NCI-H748 (cell line): ENCODE measurements around the gene MRTFB.
"Not testable (repeated sequence)": the region's sequence is repeated elsewhere in the genome, so short reads cannot be mapped to it uniquely, and the experiment has no call there.

ENCODE experiments used
- DNase-seq: peaks from one replicate; lab custom pipeline; 2025; ENCODE audit not compliant: unreplicated experiment; lab: John Stamatoyannopoulos, UW

MRTFB gene, protein sequence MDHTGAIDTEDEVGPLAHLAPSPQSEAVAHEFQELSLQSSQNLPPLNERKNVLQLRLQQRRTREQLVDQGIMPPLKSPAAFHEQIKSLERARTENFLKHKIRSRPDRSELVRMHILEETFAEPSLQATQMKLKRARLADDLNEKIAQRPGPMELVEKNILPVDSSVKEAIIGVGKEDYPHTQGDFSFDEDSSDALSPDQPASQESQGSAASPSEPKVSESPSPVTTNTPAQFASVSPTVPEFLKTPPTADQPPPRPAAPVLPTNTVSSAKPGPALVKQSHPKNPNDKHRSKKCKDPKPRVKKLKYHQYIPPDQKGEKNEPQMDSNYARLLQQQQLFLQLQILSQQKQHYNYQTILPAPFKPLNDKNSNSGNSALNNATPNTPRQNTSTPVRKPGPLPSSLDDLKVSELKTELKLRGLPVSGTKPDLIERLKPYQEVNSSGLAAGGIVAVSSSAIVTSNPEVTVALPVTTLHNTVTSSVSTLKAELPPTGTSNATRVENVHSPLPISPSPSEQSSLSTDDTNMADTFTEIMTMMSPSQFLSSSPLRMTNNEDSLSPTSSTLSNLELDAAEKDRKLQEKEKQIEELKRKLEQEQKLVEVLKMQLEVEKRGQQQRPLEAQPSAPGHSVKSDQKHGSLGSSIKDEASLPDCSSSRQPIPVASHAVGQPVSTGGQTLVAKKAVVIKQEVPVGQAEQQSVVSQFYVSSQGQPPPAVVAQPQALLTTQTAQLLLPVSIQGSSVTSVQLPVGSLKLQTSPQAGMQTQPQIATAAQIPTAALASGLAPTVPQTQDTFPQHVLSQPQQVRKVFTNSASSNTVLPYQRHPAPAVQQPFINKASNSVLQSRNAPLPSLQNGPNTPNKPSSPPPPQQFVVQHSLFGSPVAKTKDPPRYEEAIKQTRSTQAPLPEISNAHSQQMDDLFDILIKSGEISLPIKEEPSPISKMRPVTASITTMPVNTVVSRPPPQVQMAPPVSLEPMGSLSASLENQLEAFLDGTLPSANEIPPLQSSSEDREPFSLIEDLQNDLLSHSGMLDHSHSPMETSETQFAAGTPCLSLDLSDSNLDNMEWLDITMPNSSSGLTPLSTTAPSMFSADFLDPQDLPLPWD

DNA sequence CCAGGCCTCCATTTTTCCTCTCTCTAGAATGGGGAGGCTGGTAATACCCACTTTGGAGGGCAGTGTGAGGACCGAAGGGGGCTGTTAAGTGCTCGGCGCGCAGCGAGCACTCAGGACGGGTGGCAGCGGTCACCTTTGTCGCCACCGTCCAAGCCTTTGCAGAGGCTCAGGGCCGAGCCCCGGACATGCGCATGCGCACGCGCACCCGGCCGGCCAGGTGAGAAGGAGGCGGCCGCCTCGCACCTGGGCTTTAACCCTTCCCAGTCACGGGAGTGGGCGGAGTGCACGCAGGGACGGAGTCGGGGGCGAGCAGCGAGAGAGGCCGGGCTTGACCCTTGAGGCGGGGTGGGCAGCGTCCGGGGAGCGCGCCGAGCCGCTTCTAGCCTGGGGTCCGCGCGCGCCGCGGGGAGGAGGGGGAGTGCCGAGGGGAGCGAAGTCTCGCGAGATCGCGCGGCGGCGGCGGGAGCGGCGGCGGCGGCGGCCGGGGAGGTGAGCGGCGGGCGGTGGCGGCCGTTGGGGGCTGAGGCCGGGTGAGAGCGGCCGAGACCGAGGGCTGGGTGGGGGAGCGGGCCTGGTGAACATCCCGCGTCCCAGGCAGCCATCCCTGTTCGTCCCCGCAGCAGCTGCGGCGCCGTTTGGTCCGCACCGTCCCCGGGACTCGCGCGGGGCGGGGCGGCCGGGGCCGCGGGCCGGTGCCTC is at the start of gene MRTFB:
Gene MRTFB (plus strand): TSS at position 443 of the 699 bp plus-strand sequence. CDS start 69,288 bp downstream, outside the sequence.
- DNase-seq = peak; percentile 86

DNA sequence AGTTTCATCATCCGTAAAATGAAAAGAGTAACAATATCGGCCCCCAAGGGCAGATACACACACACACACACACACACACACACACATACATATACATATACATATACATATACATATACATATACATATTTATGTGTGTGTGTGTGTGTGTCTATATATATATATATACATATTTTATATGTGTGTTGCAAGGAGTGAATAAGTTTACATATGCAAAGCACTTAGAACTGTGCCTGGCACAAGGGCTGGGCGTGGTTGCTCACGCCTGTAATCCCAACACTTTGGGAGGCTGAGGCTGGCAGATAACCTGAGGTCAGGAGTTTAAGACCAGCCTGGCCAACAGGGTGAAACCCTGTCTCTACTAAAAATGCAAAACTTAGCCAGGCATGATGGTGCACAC is 47.6 kb upstream of the MRTFB start:
- not testable (repeated sequence) for DNase-seq

DNA sequence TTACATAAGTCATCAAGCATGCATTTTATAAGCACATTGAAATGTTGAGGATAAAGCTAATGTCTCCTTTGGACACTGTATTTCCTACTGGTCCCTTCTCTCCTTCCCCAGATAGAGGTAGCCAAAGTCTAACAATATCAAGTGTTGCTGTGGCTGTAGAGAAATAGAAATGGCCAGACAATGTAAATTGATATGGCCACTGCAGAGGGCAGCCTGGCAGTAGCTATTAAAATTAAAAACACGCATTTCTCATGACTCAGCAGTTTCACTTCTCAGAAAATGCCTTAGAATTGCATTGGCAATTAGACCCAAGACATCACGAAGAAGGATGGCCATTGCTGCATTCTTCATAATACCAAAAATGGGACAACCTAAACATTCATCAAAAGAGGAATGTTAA is 46.8 kb upstream of the MRTFB start:
- no peak for DNase-seq

DNA sequence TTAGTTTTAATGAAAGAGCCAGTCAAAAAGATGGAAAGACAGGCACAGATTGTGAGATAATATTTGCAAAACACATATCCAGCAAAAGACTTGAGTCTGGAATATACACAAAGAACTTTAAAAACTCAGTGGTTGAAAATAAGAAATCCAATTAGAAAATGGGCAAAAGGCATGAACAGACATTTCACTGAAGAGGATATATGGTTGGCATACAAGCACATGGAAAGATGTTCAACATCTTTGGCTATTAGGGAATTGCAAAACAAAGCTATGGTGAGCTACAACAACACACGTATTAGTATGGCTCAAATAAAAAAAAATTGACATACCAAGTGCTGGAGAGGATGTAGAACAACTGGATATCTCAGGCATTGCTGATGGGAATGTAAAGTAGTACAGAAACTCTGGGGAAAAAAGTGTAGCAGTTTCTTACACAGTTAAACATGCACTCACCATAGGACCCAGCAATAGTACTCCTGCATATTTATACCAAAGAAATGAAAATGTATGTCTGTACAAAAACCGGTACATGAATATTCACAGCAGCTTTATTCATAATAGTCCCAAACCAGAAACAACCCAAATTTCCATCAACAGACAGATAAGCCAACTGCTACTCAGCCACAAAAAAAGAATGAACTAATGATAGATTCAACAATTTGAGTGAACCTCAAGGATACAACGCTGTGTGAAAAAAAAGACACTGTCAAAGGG is 44.4 kb upstream of the MRTFB start:
- DNase-seq = no peak

DNA sequence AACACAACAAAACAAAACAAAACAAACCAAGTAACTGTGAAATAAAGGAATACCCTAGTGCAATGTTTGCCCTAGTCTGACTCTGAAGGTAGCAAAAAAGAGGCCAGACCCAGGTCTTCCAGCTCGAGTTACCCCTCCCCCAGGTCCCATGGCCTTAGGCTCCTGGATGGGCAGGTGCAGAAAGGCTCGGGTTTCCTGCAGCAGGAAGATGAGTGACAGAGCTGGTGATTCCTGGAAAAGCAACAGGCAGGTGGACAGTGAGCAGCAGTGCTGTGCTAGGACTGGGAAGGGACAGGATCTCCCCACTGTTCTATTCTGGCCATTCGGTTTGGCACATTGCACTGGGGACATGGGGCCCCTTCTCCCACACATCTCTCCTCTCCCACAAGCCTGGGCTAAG is 42.9 kb upstream of the MRTFB start:
- DNase-seq = peak; percentile 57

DNA sequence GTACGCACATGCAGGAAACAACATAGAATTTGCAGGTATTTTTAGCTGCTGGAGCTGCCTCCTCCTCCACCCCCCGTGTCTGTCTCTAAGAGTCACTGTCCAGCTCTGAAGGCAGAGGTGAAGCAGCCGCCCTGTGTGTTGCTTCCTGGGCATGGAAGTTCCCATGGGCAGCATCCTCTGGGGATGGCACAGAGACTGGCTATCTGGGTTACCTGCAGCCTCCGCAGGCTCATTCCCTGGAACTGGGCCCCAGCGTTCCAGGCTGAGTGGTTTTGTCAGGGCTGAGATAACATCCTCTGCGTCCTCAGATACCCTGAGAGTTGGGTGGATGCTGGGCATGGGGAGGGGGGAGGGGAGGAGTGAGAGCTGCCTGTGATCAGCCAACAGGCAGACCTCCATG is 41.5 kb upstream of the MRTFB start:
- no peak for DNase-seq

DNA sequence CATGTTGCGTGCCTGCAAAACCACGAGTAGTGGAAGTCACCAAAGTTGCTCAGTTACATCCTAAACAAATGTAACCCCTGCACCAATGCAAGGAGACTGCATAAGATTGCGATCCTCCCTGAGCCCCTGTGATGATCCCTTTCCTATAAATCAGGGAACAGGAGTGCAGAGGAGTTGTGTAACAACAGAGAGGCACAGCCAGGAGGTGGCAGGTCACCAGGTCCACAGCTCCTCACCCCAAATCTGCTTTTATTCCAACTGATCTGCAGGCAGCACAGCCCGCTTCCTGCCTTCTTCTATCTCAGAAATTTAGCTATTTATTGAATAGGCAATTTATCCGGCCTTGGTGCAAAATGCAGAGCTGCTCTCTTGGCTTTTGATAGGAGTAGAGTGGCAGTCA is 36.0 kb upstream of the MRTFB start:
- no peak for DNase-seq

DNA sequence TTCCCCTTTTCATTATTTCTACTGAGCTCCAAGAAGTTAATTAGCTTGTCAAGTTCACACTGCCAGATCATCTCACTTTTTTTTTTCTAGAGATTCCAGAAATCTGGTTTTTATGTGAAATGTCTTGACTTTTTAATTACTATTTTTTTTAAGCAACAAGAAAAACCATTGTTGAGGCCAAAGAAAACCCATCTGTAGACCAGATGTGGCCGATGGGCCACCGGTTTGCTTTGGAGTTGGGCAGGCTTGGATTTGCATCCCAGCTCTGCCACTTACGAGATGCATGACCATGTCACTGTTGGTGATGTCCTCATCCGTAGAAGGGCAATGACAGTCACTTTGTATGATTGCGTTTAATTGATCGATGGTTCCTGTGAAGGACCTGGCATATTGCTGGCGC is 34.2 kb upstream of the MRTFB start:
- DNase-seq = no peak

DNA sequence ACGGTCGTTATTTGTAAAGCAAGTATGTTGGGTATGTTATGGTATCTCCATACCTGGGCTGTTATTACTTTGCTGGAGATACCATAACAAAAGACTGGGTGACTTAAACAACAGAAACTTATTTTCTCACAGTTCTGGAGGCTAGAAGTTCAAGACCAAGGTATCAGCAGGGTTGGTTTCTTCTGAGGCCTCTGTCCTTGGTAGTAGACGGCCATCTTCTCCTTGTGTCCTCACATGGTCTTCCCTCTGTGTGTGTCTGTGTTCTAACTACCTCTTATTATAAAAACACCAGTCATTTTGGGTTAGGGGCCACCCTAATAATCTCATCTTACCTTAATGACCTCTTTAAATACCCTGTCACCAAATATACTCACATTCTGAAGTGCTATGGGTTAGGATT is 33.2 kb upstream of the MRTFB start:
- no peak for DNase-seq

DNA sequence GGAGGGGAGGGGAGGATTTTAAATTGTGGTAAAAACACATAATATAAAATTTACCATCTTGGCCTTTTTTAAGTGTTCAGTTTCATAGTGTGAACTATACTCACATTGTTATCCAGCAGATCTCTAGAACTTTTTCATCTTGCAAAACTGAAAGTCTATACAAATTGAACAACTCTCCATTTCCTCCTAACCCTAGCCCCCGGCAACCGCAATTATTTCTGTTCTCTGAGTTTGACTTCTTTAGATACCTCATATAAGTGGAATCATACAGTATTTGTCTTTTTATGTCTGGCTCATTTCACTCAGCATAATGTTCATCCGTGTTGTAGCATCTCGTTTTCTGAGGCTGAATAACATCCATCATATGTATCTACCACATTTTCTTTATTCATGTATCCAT is 30.0 kb upstream of the MRTFB start:
- no peak for DNase-seq

DNA sequence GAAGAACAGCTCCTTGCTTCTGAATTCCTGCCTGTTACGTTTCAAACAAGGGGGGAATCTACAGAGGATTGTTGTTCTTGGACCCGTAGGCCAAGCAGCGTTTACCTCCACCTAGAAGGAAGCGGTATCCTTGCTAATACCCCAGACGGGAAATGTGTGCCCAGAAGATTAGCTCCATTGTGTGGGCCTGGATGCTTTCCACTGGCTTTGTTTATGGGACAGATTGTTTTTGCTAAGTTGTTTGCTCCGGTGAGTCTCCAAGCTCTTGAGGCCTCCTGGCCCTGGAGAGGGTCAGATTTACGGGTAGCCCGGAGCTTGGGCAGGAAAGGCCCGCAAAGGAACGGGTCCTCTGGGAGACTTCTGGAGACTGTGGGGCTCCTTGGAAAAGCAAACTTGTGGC is 28.4 kb upstream of the MRTFB start:
- DNase-seq = no peak

DNA sequence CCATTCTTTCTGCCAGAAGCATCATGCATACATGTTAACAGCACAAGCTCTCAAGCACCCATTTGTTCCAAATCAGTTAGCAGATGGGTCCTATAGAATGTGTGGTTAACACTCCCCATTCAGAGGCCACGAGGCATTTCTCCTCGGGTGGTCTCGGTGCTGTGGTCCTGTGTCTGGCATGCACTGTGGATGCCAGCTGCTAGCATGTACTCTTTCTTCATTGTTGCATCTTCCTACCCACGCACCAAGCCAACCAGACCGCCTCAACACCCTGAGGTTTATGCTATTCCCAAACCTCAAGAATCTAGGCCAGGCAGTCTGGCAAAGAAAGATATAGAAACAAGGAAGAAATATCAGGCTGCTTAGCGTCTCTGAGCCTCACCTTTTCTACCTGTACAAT is 27.8 kb upstream of the MRTFB start:
- no peak for DNase-seq

DNA sequence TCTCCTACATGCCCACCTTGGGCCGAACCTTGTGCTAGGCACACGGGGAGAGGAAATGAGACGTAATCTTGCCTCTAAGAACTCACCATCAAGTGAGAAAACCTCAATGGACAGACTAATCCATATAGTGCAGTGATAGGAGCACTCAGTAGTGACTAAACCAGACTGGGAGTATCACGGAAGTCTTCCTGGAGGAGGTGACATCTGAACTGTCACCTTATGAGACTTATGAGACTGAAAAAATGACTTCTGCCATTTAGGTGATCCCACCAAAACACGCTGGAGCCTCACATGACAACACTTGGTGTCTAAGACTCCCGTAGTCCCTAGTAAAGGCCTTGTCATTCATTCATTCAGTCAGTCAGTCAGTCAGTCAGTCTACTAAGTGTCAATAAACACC is 27.3 kb upstream of the MRTFB start:
- no peak for DNase-seq

DNA sequence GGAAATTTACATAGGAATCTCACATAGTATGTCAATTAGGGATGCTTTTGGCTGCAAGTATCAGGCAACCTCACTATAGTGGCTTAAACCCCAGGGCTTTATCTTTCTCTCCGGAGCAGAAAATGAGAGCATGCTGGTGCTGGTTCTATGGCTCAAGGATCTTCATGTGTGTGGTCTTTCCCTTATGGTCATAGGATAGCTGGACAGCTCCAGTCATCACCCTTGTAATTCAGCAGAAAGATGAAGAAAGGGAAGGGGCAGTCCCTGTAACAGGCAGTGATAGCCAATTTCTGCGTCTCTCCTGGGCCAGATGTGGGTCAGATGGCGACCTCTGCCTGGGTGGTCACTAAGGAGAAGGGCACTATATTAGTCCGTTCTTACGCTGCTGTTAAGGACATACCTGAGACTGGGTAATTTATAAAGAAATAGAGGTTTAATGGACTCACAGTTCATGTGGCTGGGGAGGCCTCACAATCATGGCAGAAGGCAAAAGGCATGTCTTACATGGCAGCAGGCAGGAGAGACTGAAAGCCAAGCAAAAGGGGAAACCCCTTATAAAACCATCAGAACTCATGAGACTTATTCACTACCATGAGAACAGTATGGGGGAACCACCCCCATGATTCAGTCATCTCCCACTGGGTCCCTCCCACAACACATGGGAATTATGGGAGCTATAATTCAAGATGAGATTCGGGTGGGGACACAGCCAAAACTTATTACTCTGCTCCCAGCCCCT is 23.8 kb upstream of the MRTFB start:
- not testable (repeated sequence) for DNase-seq

DNA sequence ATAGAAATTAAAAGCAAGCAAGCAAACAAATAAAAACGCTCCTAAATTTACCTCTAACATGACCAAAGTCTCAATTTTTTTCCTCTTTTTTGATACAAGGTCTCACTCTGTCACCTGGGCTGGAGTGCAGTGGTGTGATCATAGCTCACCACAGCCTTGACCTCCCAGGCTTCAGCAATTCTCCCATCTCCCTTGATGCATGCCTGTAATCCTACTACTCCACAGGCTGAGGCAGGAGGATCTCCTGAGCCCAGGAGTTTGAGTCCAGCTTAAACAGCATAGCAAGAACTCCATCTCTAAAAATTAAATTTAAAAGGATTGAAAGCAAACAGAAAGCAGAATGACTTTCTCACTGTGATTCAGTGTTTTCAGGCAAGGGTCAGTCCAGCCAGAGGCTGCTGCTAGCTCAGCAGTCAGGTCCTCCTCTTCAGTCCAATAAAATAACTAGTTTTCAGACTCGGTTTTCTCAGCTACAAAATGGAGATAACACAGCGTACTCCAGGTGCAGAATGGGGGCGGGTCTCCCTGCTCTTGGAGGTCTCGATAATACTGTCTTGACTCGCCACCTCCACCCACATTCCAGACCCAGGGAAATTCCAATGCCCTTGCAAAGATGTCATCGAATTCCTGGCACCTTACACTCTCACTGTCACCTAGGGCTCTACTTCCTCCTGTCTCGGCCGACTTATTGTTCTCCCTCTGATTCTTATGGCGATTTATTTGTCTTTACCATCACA is 20.7 kb upstream of the MRTFB start:
- DNase-seq = no peak

DNA sequence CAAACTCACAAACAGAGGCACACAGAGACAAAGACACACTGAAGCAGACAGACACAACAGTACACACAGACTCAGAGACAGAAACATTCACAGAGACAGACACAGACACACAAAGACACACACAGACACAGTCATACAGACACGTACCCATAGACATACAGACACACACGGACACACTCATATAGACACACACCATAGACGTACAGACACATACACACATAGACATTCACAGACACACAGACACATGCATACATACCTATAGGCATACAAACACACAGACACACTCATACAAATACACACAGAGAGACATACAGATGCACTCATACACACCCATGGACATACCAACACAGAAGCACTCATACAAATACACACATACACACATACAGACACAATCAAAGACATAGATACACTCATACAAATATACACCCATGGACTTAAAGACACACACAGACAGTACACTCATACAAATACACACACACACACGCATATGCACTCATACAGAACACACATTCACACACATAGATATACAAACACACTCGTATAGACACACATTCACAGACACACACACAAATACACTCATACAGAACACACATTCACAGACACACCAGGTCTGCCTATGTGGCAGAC is 19.9 kb upstream of the MRTFB start:
- DNase-seq = no peak

DNA sequence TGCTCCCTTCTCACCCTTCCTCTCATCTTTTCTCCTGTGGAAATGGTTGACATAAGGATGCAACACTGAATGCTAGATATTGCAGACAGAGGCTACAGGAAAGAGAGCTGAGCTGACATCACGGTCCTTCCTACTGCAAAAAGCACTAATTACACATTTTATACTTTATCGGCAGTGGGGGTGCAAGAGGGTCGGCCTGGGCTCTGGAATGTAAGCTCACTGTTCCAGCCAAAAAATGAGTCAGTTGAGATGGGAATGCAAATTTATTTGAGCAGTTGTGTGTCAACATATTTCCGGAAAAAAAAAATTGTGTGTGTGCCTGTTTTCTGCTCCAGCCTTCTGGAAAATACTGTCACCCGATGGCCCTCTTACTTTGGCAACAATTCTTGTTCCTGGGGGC is 14.1 kb upstream of the MRTFB start:
- no peak for DNase-seq

DNA sequence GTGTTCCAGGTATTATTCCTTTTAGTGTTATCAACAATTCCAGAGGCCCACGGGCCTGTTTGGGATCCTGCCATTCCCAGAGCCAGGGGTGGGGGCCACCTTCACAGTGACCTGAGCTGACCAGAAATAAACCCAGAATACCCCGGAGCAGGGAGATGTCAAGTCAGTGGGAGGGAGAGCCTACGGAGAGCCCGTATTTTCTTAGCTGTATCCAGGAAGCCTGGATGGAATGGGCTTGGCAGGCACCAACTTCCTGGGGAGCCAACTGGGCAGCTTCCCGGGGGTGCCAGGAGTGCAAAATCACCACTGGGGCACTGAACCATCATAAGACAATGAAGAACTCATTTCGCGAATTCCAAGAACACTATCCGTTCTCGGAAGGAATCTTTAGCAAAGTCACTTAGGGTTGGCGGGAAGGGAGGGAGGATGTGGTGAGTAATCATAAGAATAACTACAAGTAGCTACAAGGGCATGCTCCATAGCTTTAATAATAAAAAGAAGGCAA is 13.2 kb upstream of the MRTFB start:
- DNase-seq = no peak
